WERI-Rb-1 (cell line): ENCODE measurements around the gene CD55.

Source experiments
- DNase-seq: peaks from one replicate; pipeline ENCODE4 v3.0.0-alpha.2; 2020
- H3K27ac ChIP-seq: fragments of 250-450 bp; sonication (Bioruptor Pico); 2 replicates; pipeline ENCODE4 v1.5.1; 2020; ENCODE audit warnings: mild to moderate bottlenecking, moderate library complexity
- H3K27me3 ChIP-seq: fragments of 250-450 bp; sonication (Bioruptor Pico); 2 replicates; pipeline ENCODE4 v1.5.1; 2021; ENCODE audit warnings: mild to moderate bottlenecking, low read depth, moderate library complexity; ENCODE audit not compliant: insufficient read depth, severe bottlenecking
- H3K36me3 ChIP-seq: fragments of 250-450 bp; sonication (Bioruptor Pico); 2 replicates; pipeline ENCODE4 v1.5.1; 2020; ENCODE audit warnings: mild to moderate bottlenecking, moderate library complexity
- H3K4me3 ChIP-seq: 2 replicates; pipeline ENCODE4 v1.5.1; 2011; ENCODE audit warnings: low read depth, mild to moderate bottlenecking, control low read depth, low read length
- H3K9me3 ChIP-seq: fragments of 250-450 bp; sonication (Bioruptor Pico); 2 replicates; pipeline ENCODE4 v1.5.1; 2021; ENCODE audit warnings: mild to moderate bottlenecking, moderate library complexity; ENCODE audit not compliant: severe bottlenecking
- CTCF ChIP-seq: IDR thresholded peaks from 2 replicates; pipeline ENCODE4 v1.5.1; 2011; ENCODE audit warnings: low read depth, mild to moderate bottlenecking, control low read depth, inconsistent platforms, low read length

The CD55 gene

GRCh38 chr1:207333009-207333600 lies 11.6 kb downstream of the CD55 start:
- no peak for DNase-seq
- H3K9me3 ChIP-seq: peaks cover 3% of the 10 kb centered on the region
- H3K27me3 ChIP-seq: peaks cover 30% of the 10 kb centered on the region
- no peaks in the 10 kb centered on the region for H3K36me3 ChIP-seq
- no peak for TF ChIP-seq CTCF
- H3K4me3 ChIP-seq: no peak overlapping the region
- H3K27ac ChIP-seq: no peak overlapping the region

- H3K9me3 ChIP-seq: peaks cover 3% of the 10 kb centered on the region
- H3K27ac ChIP-seq: no peak overlapping the region
- no peak overlapping the region for H3K4me3 ChIP-seq
- H3K36me3 ChIP-seq: no peaks in the 10 kb centered on the region
- TF ChIP-seq CTCF: no peak
- peaks cover 30% of the 10 kb centered on the region for H3K27me3 ChIP-seq
- no peak for DNase-seq
Measured at GRCh38 chr1:207333620-207334019, 12.1 kb downstream of the CD55 start.

- Histone ChIP-seq H3K4me3 (no peak overlapping the region), H3K9me3 (peaks cover 3% of the 10 kb centered on the region), H3K27ac (no peak overlapping the region), H3K36me3 (no peaks in the 10 kb centered on the region), H3K27me3 (peaks cover 32% of the 10 kb centered on the region)
- TF ChIP-seq CTCF: no peak
- no peak for DNase-seq
Measured at GRCh38 chr1:207334337-207334736, 12.9 kb downstream of the CD55 start.

- no peak overlapping the region for H3K4me3 ChIP-seq
- no peaks in the 10 kb centered on the region for H3K36me3 ChIP-seq
- no peak for DNase-seq
- peaks cover 3% of the 10 kb centered on the region for H3K9me3 ChIP-seq
- H3K27me3 ChIP-seq: peaks cover 29% of the 10 kb centered on the region
- H3K27ac ChIP-seq: no peak overlapping the region
- no peak for TF ChIP-seq CTCF
Measured at GRCh38 chr1:207335138-207335537, 13.7 kb downstream of the CD55 start.

GRCh38 chr1:207335695-207336363 lies 14.4 kb downstream of the CD55 start:
- Histone ChIP-seq H3K27me3 (peaks cover 29% of the 10 kb centered on the region), H3K9me3 (peaks cover 3% of the 10 kb centered on the region), H3K4me3 (no peak overlapping the region), H3K27ac (no peak overlapping the region), H3K36me3 (no peaks in the 10 kb centered on the region)
- no peak for DNase-seq
- TF ChIP-seq CTCF: no peak
